Kidney glomerular epithelial cell (primary cell): ENCODE data around the gene EVA1C.
A peak's percentile ranks its signal among the peaks of the same experiment; 100 is the strongest.
"Not testable (repeated sequence)": the region's sequence is repeated elsewhere in the genome, so short reads cannot be mapped to it uniquely, and the experiment has no call there.

ENCODE experiments used
- DNase-seq: peaks from one replicate; lab custom pipeline; 2025; lab: John Stamatoyannopoulos, UW

Gene EVA1C

DNA sequence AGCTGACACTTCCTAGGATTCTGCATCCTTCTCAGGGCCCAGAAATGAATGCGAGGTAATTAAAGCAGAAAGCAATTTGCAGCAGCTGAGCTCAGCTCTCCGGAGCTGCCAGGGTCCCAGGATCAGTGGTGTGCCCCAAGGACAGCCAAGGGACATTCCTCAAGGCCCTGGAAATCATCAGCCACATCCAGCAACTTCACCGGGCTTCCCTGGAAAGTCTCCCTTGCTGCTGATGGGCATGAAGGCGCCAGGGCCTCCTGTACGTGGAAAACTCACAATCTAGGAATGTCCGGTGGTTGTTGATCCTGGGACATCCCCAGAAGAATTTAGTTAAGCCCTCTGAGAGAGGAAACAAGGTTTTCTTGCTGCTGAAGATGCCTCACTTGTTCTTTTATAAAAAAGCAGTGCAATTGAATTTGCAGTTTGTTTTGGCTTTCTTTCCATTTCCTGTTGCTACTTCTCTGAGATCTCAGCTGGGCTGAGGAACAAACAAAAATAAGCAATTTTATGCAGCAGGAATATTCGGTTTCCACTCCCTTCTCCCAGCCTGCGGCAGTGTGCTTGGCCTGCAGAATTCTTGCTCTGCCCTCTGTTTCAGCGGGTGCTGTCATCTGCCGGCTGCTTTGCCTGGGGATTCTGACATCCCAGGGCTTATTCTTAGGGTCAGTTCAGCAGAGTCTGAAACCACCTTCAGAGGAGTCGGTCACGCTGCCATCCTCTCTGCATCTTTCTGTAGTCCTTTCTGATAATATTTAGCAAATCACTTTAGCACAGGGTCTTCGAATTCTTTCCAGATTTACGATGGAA is 86.9 kb downstream of the EVA1C start:
- DNase-seq = peak; percentile 18

DNA sequence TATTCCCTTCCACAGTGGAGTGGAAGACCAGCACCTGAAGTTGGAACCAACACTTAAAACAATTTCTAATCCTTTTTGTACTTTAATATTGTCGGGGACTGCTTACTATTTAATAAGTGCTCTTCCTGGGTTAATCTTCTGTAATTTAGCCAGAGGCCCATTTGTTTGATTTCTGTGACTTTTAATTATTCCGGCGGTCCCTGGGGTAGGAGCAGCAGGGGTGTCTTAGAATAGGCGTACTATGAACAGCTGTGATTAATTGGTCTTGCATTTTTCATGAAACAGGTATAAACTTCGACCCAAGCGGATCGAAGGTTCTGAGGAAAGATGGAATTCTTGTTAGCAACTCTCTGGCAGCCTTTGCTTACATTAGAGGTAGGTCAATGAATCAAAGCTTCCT is 91.1 kb downstream of the EVA1C start:
- not testable (repeated sequence) for DNase-seq

DNA sequence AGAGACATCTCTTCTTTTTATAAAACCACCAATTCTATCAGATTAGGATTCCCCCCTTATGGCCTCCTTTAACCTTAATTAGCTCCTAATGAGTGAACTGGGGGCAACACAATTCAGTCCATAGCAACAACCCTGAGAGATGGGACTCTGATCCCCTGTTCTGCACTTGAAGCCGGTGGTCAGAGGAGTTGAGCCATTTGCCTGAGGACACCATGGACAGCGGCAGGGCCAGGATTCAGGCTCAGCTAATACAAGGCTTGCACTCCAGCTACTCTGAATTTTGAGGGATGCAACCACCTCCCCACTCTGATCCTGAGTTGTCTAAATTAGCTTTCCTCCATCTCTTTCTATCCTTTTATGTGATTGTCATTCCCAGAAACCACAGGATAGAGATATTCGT is 93.3 kb downstream of the EVA1C start:
- DNase-seq = not testable (repeated sequence)

DNA sequence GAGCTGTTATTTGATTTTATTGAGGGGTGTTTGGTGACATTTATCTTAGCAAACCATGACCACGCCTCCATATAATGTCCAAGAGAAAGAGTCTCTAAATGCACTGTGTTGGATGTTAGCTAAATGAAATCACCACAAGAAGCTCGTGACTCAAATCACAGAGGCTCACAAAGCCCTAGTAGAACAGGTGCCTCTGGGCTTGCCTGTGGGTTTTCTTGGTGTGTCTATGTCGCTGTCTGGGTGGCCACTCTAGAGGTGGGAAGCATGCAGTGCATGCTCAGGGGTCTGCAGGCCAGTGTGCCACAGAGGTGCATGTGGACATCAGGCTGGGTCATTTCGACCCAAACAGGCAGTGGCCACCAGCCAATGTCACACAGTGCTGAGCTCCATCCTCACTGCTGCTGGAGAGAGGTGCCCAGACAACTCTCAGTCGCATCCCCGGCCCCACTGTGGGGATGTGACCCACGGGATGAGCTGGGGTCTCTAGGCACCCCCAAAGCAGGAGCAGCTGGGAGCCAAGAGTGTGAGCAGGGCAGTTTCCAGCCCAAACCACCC is 94.0 kb downstream of the EVA1C start:
- not testable (repeated sequence) for DNase-seq

DNA sequence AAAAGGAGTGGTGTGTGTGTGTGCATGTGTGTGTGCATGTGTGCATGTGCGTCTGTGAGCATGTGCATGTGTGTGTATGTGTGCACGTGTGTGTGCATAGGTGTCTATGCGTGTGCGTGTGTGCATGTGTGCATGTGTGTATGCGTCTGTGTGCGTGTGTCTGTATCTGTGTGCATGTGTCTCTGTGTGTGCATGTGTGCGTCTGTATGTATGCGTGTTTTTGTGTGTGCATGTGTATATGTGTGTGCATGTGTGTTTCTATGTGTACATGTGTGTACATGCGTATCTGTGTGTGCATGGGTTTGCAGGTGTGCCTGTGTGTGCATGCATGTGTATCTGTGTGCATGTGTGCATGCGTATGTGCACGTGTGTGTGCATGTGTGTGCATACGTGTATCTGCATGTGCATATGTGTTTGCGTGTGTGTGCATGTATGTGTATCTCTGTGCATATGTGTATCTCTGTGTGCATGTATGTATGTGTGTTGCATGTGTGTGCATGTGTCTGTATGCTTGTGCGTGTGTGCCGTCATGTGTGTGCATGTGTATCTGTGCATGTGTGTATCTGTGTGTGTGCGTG is 94.9 kb downstream of the EVA1C start:
- DNase-seq = no peak

DNA sequence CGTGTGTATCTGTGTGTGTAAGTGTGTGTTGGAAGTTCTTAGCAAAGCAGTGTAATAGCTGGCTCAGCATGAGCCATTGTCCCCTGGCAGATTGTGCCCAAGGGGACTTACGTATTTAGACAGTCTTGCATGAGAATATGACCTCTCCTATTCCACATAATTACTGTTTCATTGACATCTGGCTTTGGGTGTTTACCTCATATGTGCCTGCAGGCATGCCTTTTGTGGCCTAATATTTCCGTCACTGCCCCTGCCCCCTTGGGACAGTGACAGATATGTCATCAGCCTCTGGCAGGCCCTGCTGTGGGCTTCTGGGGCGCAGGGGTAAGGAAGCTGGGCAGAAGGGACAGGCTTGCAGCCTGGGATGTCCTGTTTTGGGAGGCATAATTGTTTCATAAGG is 95.5 kb downstream of the EVA1C start:
- not testable (repeated sequence) for DNase-seq

DNA sequence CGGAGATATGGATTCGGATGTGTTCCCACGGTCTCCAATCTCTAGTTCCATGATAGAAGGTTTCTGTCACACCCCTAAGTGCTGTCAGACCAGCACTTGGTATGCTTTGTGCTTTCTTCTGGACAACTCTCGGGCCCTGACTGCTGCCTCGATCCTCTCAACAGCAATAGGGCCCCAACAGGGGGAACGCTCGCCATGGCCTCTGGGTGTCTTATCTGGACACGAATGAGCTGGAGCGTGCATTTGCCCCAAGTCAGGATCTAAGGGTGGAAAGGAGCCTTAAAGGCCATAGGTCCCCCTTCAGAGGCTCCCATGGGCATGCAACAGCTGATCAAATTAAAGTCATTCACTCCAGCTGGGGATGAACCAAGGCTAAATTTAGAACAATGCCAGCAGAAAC is 96.1 kb downstream of the EVA1C start:
- DNase-seq = no peak

DNA sequence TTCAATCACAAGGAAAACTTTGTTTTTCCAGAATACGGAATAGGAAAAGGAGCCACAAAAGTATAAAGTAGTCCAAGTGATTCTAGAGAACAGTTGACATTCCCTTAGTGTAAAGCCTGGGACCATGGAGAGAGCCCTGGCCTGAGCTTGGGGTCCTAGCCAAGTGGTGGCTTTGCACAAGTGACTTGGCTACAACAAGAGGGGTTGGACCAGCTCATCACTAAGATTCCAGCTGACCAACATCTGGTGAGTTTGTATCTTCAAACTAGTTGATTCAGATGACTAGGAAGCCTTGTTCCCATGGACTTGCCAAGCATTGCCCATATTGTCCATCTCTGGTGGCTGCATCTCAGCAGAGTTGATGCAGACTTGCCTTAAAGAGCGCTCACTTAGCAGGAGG is 96.5 kb downstream of the EVA1C start:
- not testable (repeated sequence) for DNase-seq

DNA sequence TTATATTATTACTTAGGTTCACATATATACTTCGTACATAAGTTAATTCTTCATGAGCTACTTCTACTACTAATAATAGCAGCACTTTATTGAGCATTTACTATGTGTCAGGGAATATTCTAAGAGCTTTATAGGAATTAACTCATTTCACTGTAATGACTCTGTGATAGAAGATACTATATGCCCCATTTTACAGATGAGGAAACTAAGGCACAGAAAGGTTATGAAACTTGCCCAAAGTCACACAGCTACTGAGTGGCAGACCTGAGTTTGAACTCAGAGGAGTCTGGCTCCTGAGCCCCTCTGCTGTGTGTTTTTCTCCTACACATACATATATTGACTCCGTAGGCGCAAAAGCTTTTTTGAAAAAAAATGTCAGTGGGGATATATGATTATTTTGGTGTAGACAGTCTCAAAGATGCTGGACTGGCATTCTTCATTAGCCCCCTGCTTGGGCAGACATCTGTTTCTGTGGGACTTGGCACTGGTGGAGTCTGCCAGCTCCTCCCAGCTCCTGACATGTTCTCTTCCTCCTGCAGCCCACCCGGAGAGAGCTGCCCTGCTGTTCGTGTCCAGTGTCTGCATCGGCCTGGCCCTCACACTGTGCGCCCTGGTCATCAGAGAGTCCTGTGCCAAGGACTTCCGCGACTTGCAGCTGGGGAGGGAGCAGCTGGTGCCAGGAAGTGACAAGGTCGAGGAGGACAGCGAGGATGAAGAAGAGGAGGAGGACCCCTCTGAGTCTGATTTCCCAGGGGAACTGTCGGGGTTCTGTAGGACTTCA is 102.0 kb downstream of the EVA1C start:
- DNase-seq = no peak

DNA sequence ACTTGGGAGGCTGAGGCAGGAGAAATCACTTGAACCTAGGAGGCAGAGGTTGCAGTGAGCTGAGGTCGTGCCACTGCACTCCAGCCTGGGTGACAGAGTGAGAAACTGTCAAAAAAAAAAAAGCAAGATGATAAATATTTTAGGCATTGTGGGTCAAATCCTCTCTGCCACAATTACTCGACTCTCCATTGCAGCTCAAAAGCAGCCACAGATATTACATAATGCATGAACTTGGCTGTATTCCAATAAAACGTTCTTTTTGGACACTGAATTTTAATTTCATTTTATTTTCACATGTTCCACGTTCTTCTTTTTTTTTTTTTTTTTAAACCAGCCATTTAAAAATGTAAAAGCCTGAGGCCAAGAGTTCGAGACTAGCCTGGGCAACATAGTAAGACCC is 103.4 kb downstream of the EVA1C start:
- no peak for DNase-seq

DNA sequence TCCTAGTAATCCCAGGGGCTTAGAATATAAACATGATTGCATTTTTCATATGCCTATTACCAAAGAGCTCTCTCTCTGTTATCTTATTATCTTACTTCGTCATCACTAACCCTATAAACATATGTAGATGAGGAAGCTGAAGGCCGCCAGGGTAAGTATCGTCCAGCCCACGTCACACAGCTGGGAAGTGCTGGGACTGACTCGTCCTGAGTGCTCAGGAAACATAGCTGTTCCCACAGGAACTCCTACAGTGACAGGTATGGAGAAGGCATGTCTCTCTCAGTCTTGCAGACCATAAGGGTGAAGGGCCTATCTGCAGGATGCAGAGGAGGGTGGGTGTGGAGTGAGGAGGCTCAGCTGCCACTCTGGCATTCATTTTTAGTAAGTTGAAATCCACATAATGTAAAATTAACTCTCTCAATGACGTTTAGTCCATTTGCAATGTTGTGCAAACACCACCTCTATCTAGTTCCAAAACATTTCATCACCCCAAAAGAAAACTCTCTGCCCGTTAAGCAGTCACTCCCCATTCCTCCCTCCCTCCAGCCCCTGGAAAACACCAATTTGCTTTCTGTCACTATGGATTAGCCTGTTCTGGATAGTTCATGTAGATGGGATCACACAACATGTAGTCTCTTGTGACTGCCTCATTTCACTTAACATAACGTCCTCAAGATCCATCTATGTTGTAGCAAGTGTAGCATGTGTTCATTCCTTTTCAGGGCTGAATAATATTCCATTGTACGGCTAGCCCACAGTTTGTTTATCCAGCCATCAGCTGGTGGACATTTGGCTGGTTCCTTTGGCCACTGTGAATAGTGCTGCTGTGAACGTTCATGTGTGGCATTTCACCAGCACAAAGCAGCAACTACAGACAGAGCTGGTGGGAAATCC is 104.5 kb downstream of the EVA1C start:
- DNase-seq = no peak

DNA sequence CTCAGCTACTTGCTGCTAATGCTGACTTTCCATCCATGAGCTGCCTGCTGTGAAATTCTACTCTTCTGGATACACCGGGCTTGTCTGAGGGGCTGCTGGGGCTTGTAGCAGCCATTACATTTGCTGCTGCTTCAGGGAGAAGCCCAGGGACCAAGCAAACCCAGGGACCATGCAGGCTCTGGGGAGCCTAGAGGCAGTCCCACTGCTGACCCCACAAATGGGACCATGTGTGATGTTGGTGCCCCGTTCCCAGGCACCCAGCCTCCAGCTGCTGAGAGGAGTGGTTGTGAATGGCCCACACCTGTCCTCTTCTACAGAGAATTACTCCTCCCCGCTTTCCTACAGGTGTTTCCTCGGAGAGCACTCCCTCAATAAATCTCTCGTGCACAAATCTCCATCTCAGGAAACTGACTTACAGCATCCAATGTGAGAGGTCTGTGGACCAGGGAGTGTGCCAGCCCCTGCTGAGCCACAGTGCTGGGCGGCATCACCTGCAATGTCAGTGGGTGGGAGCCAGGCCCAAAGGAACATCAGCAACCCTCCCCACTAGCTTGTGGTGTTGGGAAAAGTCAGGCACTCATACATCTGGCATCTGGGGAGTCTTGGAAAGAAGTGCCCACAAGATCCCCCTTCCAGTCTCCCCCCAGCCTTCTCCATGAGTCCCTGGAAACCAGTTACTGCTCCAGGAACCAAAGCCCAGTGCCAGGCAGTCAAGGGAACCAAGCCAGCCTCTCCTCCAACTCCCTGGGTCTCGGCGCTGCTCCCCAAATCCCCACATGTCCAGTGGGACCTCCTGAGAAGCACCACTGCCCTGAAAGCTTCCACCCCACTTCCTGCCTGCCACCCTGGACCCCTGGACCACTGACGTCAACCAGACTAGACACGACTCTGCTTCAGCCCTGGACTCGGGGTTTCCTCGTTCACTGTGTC is 107.7 kb downstream of the EVA1C start:
- DNase-seq = no peak

DNA sequence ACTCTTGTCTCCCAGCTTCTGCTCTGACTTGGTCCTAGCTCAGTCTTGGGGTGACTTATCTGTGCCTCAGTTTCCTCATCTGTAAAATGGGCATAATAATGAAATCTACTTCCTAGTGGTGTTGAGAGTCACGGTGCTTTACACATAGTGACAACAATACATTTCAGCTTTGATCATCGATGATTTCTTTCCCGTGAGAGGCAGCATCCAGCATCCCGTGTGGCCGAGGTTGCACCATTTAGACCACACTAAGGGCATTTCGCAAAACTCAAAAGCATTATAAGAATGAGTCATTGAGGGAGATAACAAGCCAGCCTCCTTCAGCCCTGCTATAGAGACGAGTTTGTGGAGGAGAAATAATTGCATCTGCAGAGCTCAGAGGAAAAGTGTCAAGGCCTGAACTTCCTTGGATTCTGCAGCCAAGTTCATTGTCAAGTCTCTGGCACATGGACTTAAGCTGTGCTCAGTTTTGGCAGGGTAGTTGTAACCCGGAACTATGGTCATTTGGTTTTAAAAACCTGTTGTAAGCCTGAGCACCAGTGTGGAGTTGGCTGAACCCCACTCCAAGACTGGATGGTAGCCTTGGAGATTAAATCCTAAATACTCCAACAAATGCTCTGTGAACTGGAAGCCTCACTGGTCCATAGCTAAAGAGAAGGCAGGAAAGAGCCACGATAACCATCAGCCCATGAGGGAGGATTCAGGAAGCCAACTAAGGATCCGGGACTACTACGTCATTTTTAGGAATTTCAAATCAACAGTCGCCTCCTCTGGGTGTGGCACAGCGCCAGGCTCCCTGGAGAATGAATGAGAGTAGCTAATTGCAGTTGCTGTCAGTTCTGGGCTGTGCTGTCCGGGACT is 108.6 kb downstream of the EVA1C start:
- DNase-seq = peak; percentile 69

DNA sequence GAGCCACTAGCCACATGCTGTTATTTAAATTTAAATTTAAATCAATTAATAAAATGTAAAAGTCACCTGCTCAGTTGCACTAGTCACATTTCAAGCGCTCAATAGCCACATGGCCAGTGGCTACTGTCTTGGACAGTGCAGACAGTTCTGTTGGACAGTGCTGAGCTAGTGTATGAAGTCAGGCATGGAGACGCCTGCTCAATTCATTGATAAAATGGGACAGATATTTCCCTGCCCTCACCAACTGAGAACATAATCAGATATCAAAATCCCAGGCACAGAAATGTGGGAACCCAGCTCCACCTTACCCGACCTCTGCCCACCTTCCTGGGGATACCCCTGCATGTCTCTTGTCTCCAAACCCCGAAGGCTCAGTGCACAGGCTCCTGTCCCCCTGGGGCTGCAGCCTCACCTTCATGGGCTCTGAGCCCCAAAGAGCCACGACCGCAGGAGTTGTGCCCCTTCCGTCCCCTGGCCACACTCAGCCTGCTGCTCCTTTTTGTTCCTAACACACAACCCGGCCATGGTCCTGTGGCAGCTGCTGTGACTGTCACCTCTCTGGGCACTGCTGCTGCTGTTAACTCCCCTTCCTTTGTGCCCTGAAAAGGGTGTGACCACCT is 109.3 kb downstream of the EVA1C start:
- no peak for DNase-seq

DNA sequence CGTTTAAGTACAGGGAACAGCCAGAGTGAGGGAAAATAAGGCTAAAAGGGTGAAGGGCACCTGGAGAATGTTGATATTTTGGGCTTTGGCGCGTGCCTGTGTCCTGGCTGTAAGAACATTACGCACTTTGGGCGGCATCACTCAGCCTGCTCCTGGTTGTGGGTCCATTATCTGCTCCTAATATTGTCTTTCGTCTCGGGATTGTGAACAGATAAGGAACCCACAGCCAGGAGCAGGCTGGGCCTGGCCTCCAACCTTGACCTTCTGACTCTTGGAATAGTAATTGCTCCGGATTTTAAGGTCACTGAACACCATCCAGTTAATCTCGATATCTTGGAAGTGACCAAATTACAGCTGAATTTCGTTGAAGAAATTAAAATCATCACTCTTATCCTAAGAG is 111.0 kb downstream of the EVA1C start:
- DNase-seq = no peak

DNA sequence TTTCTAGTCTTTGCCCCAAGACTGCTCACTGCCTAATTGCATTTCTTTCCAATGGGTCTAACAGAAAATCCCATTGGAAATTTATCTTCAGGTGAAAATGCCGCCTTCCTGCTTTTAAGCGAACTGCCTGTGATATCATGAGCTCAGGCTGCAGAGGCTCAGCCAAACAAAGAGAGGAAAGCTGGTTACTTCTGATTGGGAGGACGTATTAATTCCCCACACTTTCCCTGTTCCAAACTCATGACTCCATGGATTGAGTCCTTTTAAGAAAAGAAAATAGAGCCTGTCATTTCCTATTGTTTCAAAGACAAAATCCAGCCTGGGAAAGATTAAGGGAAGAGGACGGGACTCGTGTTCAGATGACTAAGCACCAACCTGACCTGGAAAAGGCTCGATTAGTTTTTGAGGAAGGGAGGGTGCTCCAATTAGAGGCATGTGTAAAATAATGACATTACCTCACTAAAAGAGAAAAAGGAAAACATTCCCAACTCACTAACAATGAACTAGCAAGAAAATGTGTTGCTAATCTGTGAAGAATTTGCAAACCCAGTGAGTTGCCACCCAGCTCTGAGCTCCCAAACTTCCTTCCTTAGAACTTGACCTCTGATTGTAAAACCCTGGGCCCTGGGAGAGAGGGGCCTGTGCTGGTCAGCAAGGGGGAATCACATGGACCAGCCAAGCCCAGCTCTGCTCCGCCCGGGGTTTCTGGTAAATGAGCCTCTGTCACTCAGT is 111.6 kb downstream of the EVA1C start:
- peak; percentile 90 for DNase-seq

DNA sequence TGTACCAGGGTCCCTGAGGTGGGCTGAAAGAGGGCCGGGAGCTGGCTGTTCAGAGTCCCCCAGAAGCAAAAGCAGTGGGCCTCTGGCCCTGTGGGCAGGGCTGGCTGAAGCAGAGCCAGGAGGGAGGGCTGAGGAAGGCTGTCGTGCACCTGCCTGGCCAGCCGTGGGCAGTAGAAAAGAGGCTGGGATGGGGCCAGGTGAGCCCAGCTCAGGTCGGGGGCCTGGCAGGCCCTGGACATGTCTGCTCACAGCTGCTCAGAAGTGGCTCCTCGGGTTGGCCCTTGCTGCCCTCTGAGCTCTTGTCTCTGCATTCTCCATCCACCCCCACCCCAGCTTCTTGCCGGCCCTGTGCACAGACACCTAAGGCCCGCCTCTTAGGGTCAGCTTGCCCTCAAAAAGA is 112.8 kb downstream of the EVA1C start:
- no peak for DNase-seq

DNA sequence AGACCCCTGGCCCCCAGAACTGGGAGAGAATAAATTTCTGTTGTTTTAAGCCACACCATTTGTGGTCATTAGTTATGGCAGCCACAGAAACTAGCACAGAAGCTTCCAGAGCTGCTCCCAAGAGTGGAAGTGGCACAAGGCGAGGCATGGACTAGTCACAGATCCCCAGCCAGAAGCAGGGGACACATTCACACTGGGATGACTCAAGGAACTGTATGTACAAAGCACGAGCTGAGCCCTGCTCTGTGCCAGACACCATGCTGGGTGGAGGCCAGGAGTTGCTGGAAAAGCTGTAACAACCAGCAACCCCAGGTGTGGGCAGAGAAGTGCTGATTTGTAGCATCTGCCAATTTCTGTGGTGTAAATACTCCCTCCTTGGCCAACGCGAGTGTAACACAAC is 117.2 kb downstream of the EVA1C start:
- no peak for DNase-seq
